GM10248 (cell line): ENCODE measurements around the gene BEST2.

Source experiments
- CTCF ChIA-PET: fragments of 300-600 bp; sonication (Branson Sonifier 250); formaldehyde crosslinking; extraction: SDS; loops from one replicate; lab custom pipeline; 2021; ENCODE audit warnings: antibody characterized with exemption; lab: Yijun Ruan, JAX
- POLR2A ChIA-PET: fragments of 350-650 bp; sonication (Branson Sonifier 250); formaldehyde crosslinking; extraction: SDS; loops from one replicate; lab custom pipeline; 2020; ENCODE audit warnings: antibody characterized with exemption; lab: Yijun Ruan, JAX
- DNase-seq: peaks from one replicate; pipeline ENCODE4 v3.0.0; 2012; ENCODE audit errors: extremely low spot score
- CTCF ChIP-seq: IDR thresholded peaks from 2 replicates; pipeline ENCODE4 v1.5.1; 2012; ENCODE audit warnings: mild to moderate bottlenecking, low read depth; ENCODE audit errors: extremely low read depth, missing control alignments, control extremely low read depth

Gene BEST2

GRCh38 chr19:12766051-12766521 lies 14.5 kb downstream of the BEST2 start:
- DNase-seq: peak; percentile 83
- peak; percentile 97 for TF ChIP-seq CTCF
- ChIA-PET POLR2A (interaction anchor here (3.0 kb wide), 1 partner anchor 26 kb away, joined by 25 read pairs; the partner anchor contains the start of gene JUNB), CTCF (interaction anchor here (0.6 to 18.0 kb wide), 41 partner anchors 10 to 328 kb away, joined by 3 to 550 read pairs (median 5); partner anchors contain the start of genes BEST2, GCDH, GET3 and HOOK2)

- ChIA-PET POLR2A (interaction anchor here (0.8 kb wide), 1 partner anchor 25 kb away, joined by 3 read pairs; the partner anchor contains the start of gene JUNB), CTCF (interaction anchor here (1.3 to 18.0 kb wide), 10 partner anchors 9 to 327 kb away, joined by 5 to 550 read pairs (median 16); partner anchors contain the start of genes BEST2, GET3, HOOK2 and JUNB)
- DNase-seq: no peak
- no peak for TF ChIP-seq CTCF
These were observed 15.6 kb downstream of the BEST2 start for GRCh38 chr19:12767150-12767549.

GRCh38 chr19:12767666-12768065 lies 16.1 kb downstream of the BEST2 start:
- ChIA-PET POLR2A (interaction anchor here (0.8 kb wide), 1 partner anchor 24 kb away, joined by 3 read pairs; the partner anchor contains the start of gene JUNB), CTCF (interaction anchor here (1.7 to 18.0 kb wide), 7 partner anchors 8 to 326 kb away, joined by 5 to 550 read pairs (median 91); partner anchors contain the start of genes BEST2, GET3, HOOK2 and JUNB)
- DNase-seq: no peak
- no peak for TF ChIP-seq CTCF

- POLR2A ChIA-PET: interaction anchor here (0.6 to 1.6 kb wide), 2 partner anchors 22 to 26 kb away, joined by 3 to 9 read pairs; partner anchors contain the start of gene JUNB
- peak; percentile 27 for TF ChIP-seq CTCF
- peak; percentile 85 for DNase-seq
- CTCF ChIA-PET: interaction anchor here (1.5 to 18.0 kb wide), 5 partner anchors 9 to 78 kb away, joined by 3 to 550 read pairs (median 16); partner anchors contain the start of genes BEST2, GET3, JUNB and THSD8
These were observed 18.1 kb downstream of the BEST2 start for GRCh38 chr19:12769689-12770088.

- ChIA-PET POLR2A (interaction anchor here (0.5 kb wide), 1 partner anchor 151 kb away, joined by 3 read pairs; no protein-coding TSS in a partner anchor), CTCF (interaction anchor here (1.5 to 18.0 kb wide), 5 partner anchors 11 to 76 kb away, joined by 3 to 550 read pairs (median 16); partner anchors contain the start of genes BEST2, GET3, JUNB and THSD8)
- no peak for TF ChIP-seq CTCF
- no peak for DNase-seq
These were observed 19.3 kb downstream of the BEST2 start for GRCh38 chr19:12770922-12771321.

GRCh38 chr19:12772323-12772722 lies 20.7 kb downstream of the BEST2 start:
- POLR2A ChIA-PET: interaction anchor here (0.6 to 2.5 kb wide), 2 partner anchors 19 to 40 kb away, joined by 3 to 17 read pairs; partner anchors contain the start of gene JUNB
- no peak for TF ChIP-seq CTCF

More at GRCh38 chr19:12772323-12772722, 20.7 kb downstream of the BEST2 start:
- CTCF ChIA-PET: interaction anchor here (2.2 to 11.6 kb wide), 5 partner anchors 14 to 75 kb away, joined by 4 to 399 read pairs (median 54); partner anchors contain the start of genes GET3, JUNB, PRDX2 and RNASEH2A
- DNase-seq: no peak
